ENCODE data around the gene GSTT2B.
A peak's percentile ranks its signal among the peaks of the same experiment; 100 is the strongest.
"Not testable (repeated sequence)": the region's sequence is repeated elsewhere in the genome, so short reads cannot be mapped to it uniquely, and the experiment has no call there.

The GSTT2B gene

GRCh38 chr22:23977304-23977703 lies 16.3 kb upstream of the GSTT2B start:
- not testable (repeated sequence) for H3K14ac ChIP-seq (ENCODE audit: low read length); DNase-seq (ENCODE audit: low spot score); H3K4me1 ChIP-seq (ENCODE audit: control insufficient read depth in 2 of 2, insufficient read depth in 1 of 2, low read depth in 1 of 2, low read length in 2 of 2); H2BK5ac ChIP-seq (ENCODE audit: low read length); H2AK5ac ChIP-seq (ENCODE audit: low read depth, low read length); H3K4me2 ChIP-seq (ENCODE audit: insufficient read depth, low read length, poor library complexity, severe bottlenecking); H3K27me3 ChIP-seq (ENCODE audit: control insufficient read depth in 3 of 3, insufficient read depth in 3 of 3, low read depth in 1 of 3, low read length in 3 of 3); H4K91ac ChIP-seq (ENCODE audit: low read depth, low read length, poor library complexity); H2AFZ ChIP-seq (ENCODE audit: low read length); H3K23ac ChIP-seq (ENCODE audit: low read depth, low read length, poor library complexity); H3K27ac ChIP-seq (replicated peaks; ENCODE audit: low read length); H3K4ac ChIP-seq (ENCODE audit: low read length); H2BK12ac ChIP-seq (ENCODE audit: low read length); H3K18ac ChIP-seq (ENCODE audit: low read length); H3K9me3 ChIP-seq (replicated peaks in 1 of 2; ENCODE audit: control insufficient read depth in 2 of 2, insufficient read depth in 1 of 2, low read depth in 1 of 2, low read length in 2 of 2); H2BK15ac ChIP-seq (ENCODE audit: low read length); H4K8ac ChIP-seq (ENCODE audit: low read depth, low read length); H2BK120ac ChIP-seq (ENCODE audit: low read depth, low read length); H3K9ac ChIP-seq (ENCODE audit: low read depth, low read length, poor library complexity); H3K4me3 ChIP-seq (ENCODE audit: low read length in 2 of 2); H3K36me3 ChIP-seq (replicated peaks in 1 of 2; ENCODE audit: control insufficient read depth in 2 of 2, insufficient read depth in 2 of 2, low read length in 2 of 2); H3K79me1 ChIP-seq (ENCODE audit: low read depth, low read length)
- no CpG with 5 or more reads among the region's 12 CpGs for WGBS, 2 donors (ENCODE audit: extremely low coverage in 2 of 2, insufficient read length in 2 of 2, insufficient replicate concordance in 1 of 2)

- H3K23ac ChIP-seq (ENCODE audit: low read depth, low read length, poor library complexity); H3K4me3 ChIP-seq (ENCODE audit: low read length in 2 of 2); H3K14ac ChIP-seq (ENCODE audit: low read length); H3K9ac ChIP-seq (ENCODE audit: low read depth, low read length, poor library complexity); H2BK120ac ChIP-seq (ENCODE audit: low read depth, low read length); H3K4me1 ChIP-seq (ENCODE audit: control insufficient read depth in 2 of 2, insufficient read depth in 1 of 2, low read depth in 1 of 2, low read length in 2 of 2); H2BK5ac ChIP-seq (ENCODE audit: low read length); DNase-seq (ENCODE audit: low spot score); H3K27me3 ChIP-seq (ENCODE audit: control insufficient read depth in 3 of 3, insufficient read depth in 3 of 3, low read depth in 1 of 3, low read length in 3 of 3); H4K8ac ChIP-seq (ENCODE audit: low read depth, low read length); H3K27ac ChIP-seq (replicated peaks; ENCODE audit: low read length); H3K4me2 ChIP-seq (ENCODE audit: insufficient read depth, low read length, poor library complexity, severe bottlenecking); H3K9me3 ChIP-seq (replicated peaks in 1 of 2; ENCODE audit: control insufficient read depth in 2 of 2, insufficient read depth in 1 of 2, low read depth in 1 of 2, low read length in 2 of 2); H4K91ac ChIP-seq (ENCODE audit: low read depth, low read length, poor library complexity); H3K79me1 ChIP-seq (ENCODE audit: low read depth, low read length); H3K18ac ChIP-seq (ENCODE audit: low read length); H3K4ac ChIP-seq (ENCODE audit: low read length); H2AFZ ChIP-seq (ENCODE audit: low read length); H2AK5ac ChIP-seq (ENCODE audit: low read depth, low read length); H2BK12ac ChIP-seq (ENCODE audit: low read length); H2BK15ac ChIP-seq (ENCODE audit: low read length): not testable (repeated sequence)
- WGBS, 2 donors (ENCODE audit: extremely low coverage in 2 of 2, insufficient read length in 2 of 2, insufficient replicate concordance in 1 of 2) = no CpG with 5 or more reads among the region's 27 CpGs
- peaks cover 17 to 21% of the 10 kb centered on the region in 2 donors for H3K36me3 ChIP-seq (replicated peaks in 1 of 2; ENCODE audit: control insufficient read depth in 2 of 2, insufficient read depth in 2 of 2, low read length in 2 of 2)
Measured at GRCh38 chr22:23974836-23975352, 13.9 kb upstream of the GSTT2B start.

- H4K8ac ChIP-seq (ENCODE audit: low read depth, low read length); H3K14ac ChIP-seq (ENCODE audit: low read length); H3K9ac ChIP-seq (ENCODE audit: low read depth, low read length, poor library complexity); H2AFZ ChIP-seq (ENCODE audit: low read length); H2AK5ac ChIP-seq (ENCODE audit: low read depth, low read length); H3K9me3 ChIP-seq (replicated peaks in 1 of 2; ENCODE audit: control insufficient read depth in 2 of 2, insufficient read depth in 1 of 2, low read depth in 1 of 2, low read length in 2 of 2); H2BK120ac ChIP-seq (ENCODE audit: low read depth, low read length); H3K4me2 ChIP-seq (ENCODE audit: insufficient read depth, low read length, poor library complexity, severe bottlenecking); H3K18ac ChIP-seq (ENCODE audit: low read length); H3K79me1 ChIP-seq (ENCODE audit: low read depth, low read length); H3K4ac ChIP-seq (ENCODE audit: low read length); H4K91ac ChIP-seq (ENCODE audit: low read depth, low read length, poor library complexity); DNase-seq (ENCODE audit: low spot score); H3K4me3 ChIP-seq (ENCODE audit: low read length in 2 of 2); H3K27me3 ChIP-seq (ENCODE audit: control insufficient read depth in 3 of 3, insufficient read depth in 3 of 3, low read depth in 1 of 3, low read length in 3 of 3); H3K23ac ChIP-seq (ENCODE audit: low read depth, low read length, poor library complexity); H3K27ac ChIP-seq (replicated peaks; ENCODE audit: low read length); H3K4me1 ChIP-seq (ENCODE audit: control insufficient read depth in 2 of 2, insufficient read depth in 1 of 2, low read depth in 1 of 2, low read length in 2 of 2); H2BK12ac ChIP-seq (ENCODE audit: low read length); H2BK5ac ChIP-seq (ENCODE audit: low read length); H2BK15ac ChIP-seq (ENCODE audit: low read length): not testable (repeated sequence)
- WGBS, 2 donors (ENCODE audit: extremely low coverage in 2 of 2, insufficient read length in 2 of 2, insufficient replicate concordance in 1 of 2) = no CpG with 5 or more reads among the region's 29 CpGs
- peaks cover 21 to 27% of the 10 kb centered on the region in 2 donors for H3K36me3 ChIP-seq (replicated peaks in 1 of 2; ENCODE audit: control insufficient read depth in 2 of 2, insufficient read depth in 2 of 2, low read length in 2 of 2)
Measured at GRCh38 chr22:23974345-23974744, 13.3 kb upstream of the GSTT2B start, which contains the start of gene DDT. Gene DDT (minus strand): TSS chr22:23974441. CDS start chr22:23974414, 27 bp downstream.

GRCh38 chr22:23971927-23972326 lies 10.9 kb upstream of the GSTT2B start:
- DNase-seq (ENCODE audit: low spot score); H3K79me1 ChIP-seq (ENCODE audit: low read depth, low read length); H3K4me2 ChIP-seq (ENCODE audit: insufficient read depth, low read length, poor library complexity, severe bottlenecking); H3K4ac ChIP-seq (ENCODE audit: low read length); H2BK120ac ChIP-seq (ENCODE audit: low read depth, low read length); H2BK12ac ChIP-seq (ENCODE audit: low read length); H4K91ac ChIP-seq (ENCODE audit: low read depth, low read length, poor library complexity); H3K14ac ChIP-seq (ENCODE audit: low read length); H3K27ac ChIP-seq (replicated peaks; ENCODE audit: low read length); H2BK15ac ChIP-seq (ENCODE audit: low read length); H3K9me3 ChIP-seq (replicated peaks in 1 of 2; ENCODE audit: control insufficient read depth in 2 of 2, insufficient read depth in 1 of 2, low read depth in 1 of 2, low read length in 2 of 2); H2AFZ ChIP-seq (ENCODE audit: low read length); H3K4me1 ChIP-seq (ENCODE audit: control insufficient read depth in 2 of 2, insufficient read depth in 1 of 2, low read depth in 1 of 2, low read length in 2 of 2); H2BK5ac ChIP-seq (ENCODE audit: low read length); H4K8ac ChIP-seq (ENCODE audit: low read depth, low read length); H2AK5ac ChIP-seq (ENCODE audit: low read depth, low read length); H3K9ac ChIP-seq (ENCODE audit: low read depth, low read length, poor library complexity); H3K18ac ChIP-seq (ENCODE audit: low read length); H3K27me3 ChIP-seq (ENCODE audit: control insufficient read depth in 3 of 3, insufficient read depth in 3 of 3, low read depth in 1 of 3, low read length in 3 of 3): not testable (repeated sequence)
- H3K23ac ChIP-seq (ENCODE audit: low read depth, low read length, poor library complexity) = peak overlapping the region; percentile 23
- WGBS, 2 donors (ENCODE audit: extremely low coverage in 2 of 2, insufficient read length in 2 of 2, insufficient replicate concordance in 1 of 2) = no CpG with 5 or more reads among the region's 3 CpGs
- H3K4me3 ChIP-seq (ENCODE audit: low read length in 2 of 2) = peak overlapping the region in 1 of 2 donors; percentile 55
- H3K36me3 ChIP-seq (replicated peaks in 1 of 2; ENCODE audit: control insufficient read depth in 2 of 2, insufficient read depth in 2 of 2, low read length in 2 of 2) = peaks cover 21 to 30% of the 10 kb centered on the region in 2 donors

Measured in neuronal stem cell (in vitro differentiated cells).